GM23248 (cell line): ENCODE results near the gene ARFGAP3.

Source experiments
- EZH2 ChIP-seq: fragments of 200-600 bp; sonication (generic); IDR thresholded peaks from 2 replicates; pipeline ENCODE4 v1.6.1; 2018; ENCODE audit warnings: antibody characterized with exemption, mild to moderate bottlenecking; ENCODE audit not compliant: insufficient read depth, poor library complexity, severe bottlenecking
- EZH2phosphoT487 ChIP-seq: fragments of 200-600 bp; sonication (generic); IDR thresholded peaks from 2 replicates; pipeline ENCODE4 v1.6.1; 2018; ENCODE audit warnings: antibody characterized with exemption, moderate library complexity, mild to moderate bottlenecking, low read depth; ENCODE audit not compliant: insufficient read depth

DNA sequence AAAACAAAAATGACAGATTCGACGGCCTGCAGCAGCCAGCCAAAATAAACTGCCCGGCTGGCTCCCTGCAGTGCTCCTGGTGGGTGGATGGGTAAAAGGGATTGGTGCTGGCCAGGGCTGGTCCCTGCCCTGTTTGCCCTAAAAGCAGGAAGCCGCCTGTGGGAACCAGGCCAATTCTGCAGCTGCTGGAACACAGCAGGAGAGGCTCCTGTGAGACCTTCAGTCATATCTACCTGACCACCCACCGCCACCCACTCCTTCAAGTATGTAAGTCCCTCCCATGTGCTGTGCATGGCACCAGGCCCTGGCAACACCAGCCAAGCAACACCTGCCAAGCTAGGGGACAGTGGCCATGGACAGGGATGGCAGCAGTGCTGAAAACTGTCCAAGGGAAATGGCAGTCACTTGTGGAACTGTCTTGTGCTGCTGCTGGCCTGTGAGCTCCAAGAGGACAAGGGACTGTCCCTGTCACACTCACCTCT lies 48.7 kb upstream of the ARFGAP3 start:
- TF ChIP-seq EZH2 (no peak), EZH2phosphoT487 (no peak)
